Measurements from ENCODE around the gene SCAMP2. TPM values are rescaled to one million over a fixed set of nuclear protein-coding genes. Genes with fewer than 3 reads are reported as not detected.

SCAMP2 gene
- polyA plus RNA-seq, 1 donor from 2014 or later, result 4.5 TPM

- Histone ChIP-seq H3K27me3 (ENCODE audit: insufficient read depth, low read depth, low read length) (no peaks in the 10 kb centered on the region), H3K9ac (ENCODE audit: low read length) (no peak overlapping the region), H3K27ac (ENCODE audit: low read length) (no peak overlapping the region), H3K4me3 (ENCODE audit: low read length) (no peak overlapping the region), H3K4me2 (ENCODE audit: low read length) (no peak overlapping the region), H3K79me2 (replicated peaks; ENCODE audit: insufficient read depth, low read length) (peaks cover 23% of the 10 kb centered on the region), H3K9me3 (ENCODE audit: low read length) (no peaks in the 10 kb centered on the region), H3K9me2 (ENCODE audit: insufficient read depth, low read length) (no peaks in the 10 kb centered on the region), H2AFZ (ENCODE audit: low read depth, low read length) (no peak overlapping the region), H3K36me3 (ENCODE audit: insufficient read depth, low read length) (no peaks in the 10 kb centered on the region), H3F3A (ENCODE audit: insufficient read depth, low read length, poor library complexity, severe bottlenecking) (no peaks in the 10 kb centered on the region), H4K20me1 (ENCODE audit: insufficient read depth) (no peaks in the 10 kb centered on the region)
- TF ChIP-seq TAF1 (IDR thresholded peaks at IDR 0.05; ENCODE audit: low read depth) (no peak), SMC3 (conservative IDR thresholded peaks at IDR 0.05; ENCODE audit: poor library complexity) (no peak), POLR2AphosphoS5 (IDR thresholded peaks at IDR 0.05) (no peak), EZH2 (IDR thresholded peaks at IDR 0.05; ENCODE audit: borderline replicate concordance, insufficient read depth, low read length, poor library complexity, severe bottlenecking) (no peak), CTCF (IDR thresholded peaks at IDR 0.05; ENCODE audit: poor library complexity, severe bottlenecking) (no peak)
Measured at GRCh38 chr15:74869372-74869725, 3.8 kb downstream of the SCAMP2 start.

- no peaks in the 10 kb centered on the region for H4K20me1 ChIP-seq (ENCODE audit: insufficient read depth)
- no peak overlapping the region for H2AFZ ChIP-seq (ENCODE audit: low read depth, low read length)
- no peak overlapping the region for H3K4me3 ChIP-seq (ENCODE audit: low read length)
- no peak overlapping the region for H3K4me2 ChIP-seq (ENCODE audit: low read length)
- TF ChIP-seq EZH2 (IDR thresholded peaks at IDR 0.05; ENCODE audit: borderline replicate concordance, insufficient read depth, low read length, poor library complexity, severe bottlenecking), result no peak
- TF ChIP-seq SMC3 (conservative IDR thresholded peaks at IDR 0.05; ENCODE audit: poor library complexity), result no peak
- TF ChIP-seq RAD21 (conservative IDR thresholded peaks at IDR 0.05), result no peak
- TF ChIP-seq POLR2AphosphoS5 (IDR thresholded peaks at IDR 0.05), result no peak
- TF ChIP-seq CTCF (IDR thresholded peaks at IDR 0.05; ENCODE audit: poor library complexity, severe bottlenecking), result no peak
- no peak for TF ChIP-seq EP300 (conservative IDR thresholded peaks at IDR 0.05; ENCODE audit: poor library complexity, severe bottlenecking)
- no peak for TF ChIP-seq REST (IDR thresholded peaks at IDR 0.05; ENCODE audit: borderline replicate concordance)
- TF ChIP-seq MXI1 (conservative IDR thresholded peaks at IDR 0.05; ENCODE audit: poor library complexity, severe bottlenecking), result no peak
- H3K9me2 ChIP-seq (ENCODE audit: insufficient read depth, low read length), result no peaks in the 10 kb centered on the region
- no peaks in the 10 kb centered on the region for H3K27me3 ChIP-seq (ENCODE audit: insufficient read depth, low read depth, low read length)
- H3K27ac ChIP-seq (ENCODE audit: low read length), result no peak overlapping the region
- no peaks in the 10 kb centered on the region for H3K36me3 ChIP-seq (ENCODE audit: insufficient read depth, low read length)
- H3F3A ChIP-seq (ENCODE audit: insufficient read depth, low read length, poor library complexity, severe bottlenecking), result no peaks in the 10 kb centered on the region
- no peak overlapping the region for H3K9ac ChIP-seq (ENCODE audit: low read length)
- H3K79me2 ChIP-seq (replicated peaks; ENCODE audit: insufficient read depth, low read length), result peaks cover 23% of the 10 kb centered on the region
- H3K9me3 ChIP-seq (ENCODE audit: low read length), result no peaks in the 10 kb centered on the region
Measured at GRCh38 chr15:74868059-74868458, 5.1 kb downstream of the SCAMP2 start.
